GM12878 (cell line): Measurements from ENCODE around the gene ZNF296. TPM values are rescaled to one million over a fixed set of nuclear protein-coding genes. Genes with fewer than 3 reads are reported as not detected.

Experiments used
- BCL11A ChIP-seq: IDR thresholded peaks from 2 replicates; pipeline ENCODE4 v1.6.1; 2011; ENCODE audit warnings: low read depth, low read length
- BMI1 ChIP-seq: fragments of 450-650 bp; IDR thresholded peaks from 2 replicates; pipeline ENCODE4 v1.6.1; 2016; ENCODE audit warnings: mild to moderate bottlenecking, moderate library complexity, borderline replicate concordance
- BRCA1 ChIP-seq: IDR thresholded peaks from 2 replicates; pipeline ENCODE4 v1.6.1; 2011; ENCODE audit warnings: low read depth, low read length, improper control_type of control experiment
- EGR1 ChIP-seq, 2 experiments: IDR thresholded peaks; 1 replicate in 1 of 2; 2 replicates in 1 of 2; pipeline ENCODE4 v1.6.1; 2011 to 2012; ENCODE audit warnings: low read depth in 2 of 2, low read length in 2 of 2, borderline replicate concordance in 1 of 2, mild to moderate bottlenecking in 1 of 2, moderate library complexity in 1 of 2
- ETV6 ChIP-seq, 2 experiments: fragments of 450-650 bp in 1 of 2; IDR thresholded peaks in 1 of 2; conservative IDR thresholded peaks in 1 of 2; 2 replicates each; pipeline ENCODE4 v1.6.1; 2014; ENCODE audit warnings: antibody characterized with exemption in 1 of 2, borderline replicate concordance in 1 of 2, low read depth in 1 of 2, mild to moderate bottlenecking in 1 of 2, moderate library complexity in 1 of 2
- HDAC6 ChIP-seq: fragments of 200-600 bp; sonication (generic); IDR thresholded peaks from one replicate; pipeline ENCODE4 v1.8.0; 2017; ENCODE audit warnings: antibody characterized with exemption; ENCODE audit not compliant: unreplicated experiment
- JUND ChIP-seq: IDR thresholded peaks from 2 replicates; pipeline ENCODE4 v1.6.1; 2012; ENCODE audit warnings: low read depth, mild to moderate bottlenecking, low read length, improper control_type of control experiment, moderate library complexity
- MEF2B ChIP-seq: fragments of 450-650 bp; IDR thresholded peaks from 2 replicates; pipeline ENCODE4 v1.6.1; 2018; ENCODE audit warnings: mild to moderate bottlenecking, moderate library complexity; ENCODE audit not compliant: partially characterized antibody, poor library complexity, severe bottlenecking
- NFIC ChIP-seq: IDR thresholded peaks from 2 replicates; pipeline ENCODE4 v1.6.1; 2012; ENCODE audit warnings: low read depth, mild to moderate bottlenecking, inconsistent platforms, low read length, moderate library complexity
- NFYA ChIP-seq: IDR thresholded peaks from 2 replicates; pipeline ENCODE4 v1.6.1; 2011; ENCODE audit warnings: low read depth, mild to moderate bottlenecking, low read length, improper control_type of control experiment, borderline replicate concordance
- SMC3 ChIP-seq: IDR thresholded peaks from 2 replicates; pipeline ENCODE4 v1.6.1; 2011; ENCODE audit warnings: low read length, improper control_type of control experiment, borderline replicate concordance
- YY1 ChIP-seq: IDR thresholded peaks from 2 replicates; pipeline ENCODE4 v1.6.1; 2011; ENCODE audit warnings: low read depth, mild to moderate bottlenecking, low read length
- ZBED1 ChIP-seq: IDR thresholded peaks from 2 replicates; pipeline ENCODE4 v1.6.1; 2016; ENCODE audit warnings: borderline replicate concordance
- polyA plus RNA-seq, 11 experiments: library from polyadenylated mRNA; depleted of rRNA in 4 of 11; unstranded in 6 of 11; stranded (reverse) in 5 of 11; fragments of >200 nt; fragmentation: Nextera tagmentation in 4 of 11; fragmentation: Illumina TruSeq in 1 of 11; extraction: Ambion mirVana in 4 of 11; extraction: Trizol in 1 of 11; gene quantifications; 1 replicate in 1 of 11; 2 replicates in 10 of 11; pipeline versions ENCODE4 v1.2.1 to v1.2.3, GENCODE V29; 2011 to 2016; ENCODE audit warnings: inconsistent platforms in 2 of 11, missing spikeins in 2 of 11, low read depth in 1 of 11
- total RNA-seq, 4 experiments: library from RNA; depleted of rRNA in 3 of 4; stranded (reverse); fragments of >200 nt in 3 of 4; fragmentation: Illumina TruSeq in 1 of 4; extraction: Trizol in 1 of 4; gene quantifications; 2 replicates each; pipeline versions ENCODE4 v1.2.1 to v1.2.3, GENCODE V29; 2013 to 2021
- TF ChIP-seq, protein P1 (sequence below): IDR thresholded peaks from 2 replicates; pipeline ENCODE4 v1.6.1; 2012; ENCODE audit warnings: low read length, inconsistent platforms
- TF ChIP-seq, protein P2 (sequence below): fragments of 450-650 bp; conservative IDR thresholded peaks from 2 replicates; pipeline ENCODE4 v1.6.1; 2017; ENCODE audit warnings: mild to moderate bottlenecking, moderate library complexity
- TF ChIP-seq, protein P3 (sequence below): fragments of 450-650 bp; IDR thresholded peaks from 2 replicates; pipeline ENCODE4 v1.6.1; 2018; ENCODE audit warnings: borderline replicate concordance, mild to moderate bottlenecking; ENCODE audit not compliant: partially characterized antibody
- TF ChIP-seq, protein P4 (sequence below): IDR thresholded peaks from 2 replicates; pipeline ENCODE4 v1.6.1; 2011; ENCODE audit warnings: mild to moderate bottlenecking, low read depth, low read length, moderate library complexity; ENCODE audit not compliant: insufficient replicate concordance
- TF ChIP-seq, protein P5 (sequence below), 3 experiments: IDR thresholded peaks in 2 of 3; conservative IDR thresholded peaks in 1 of 3; 2 replicates each; pipeline ENCODE4 v1.5.1; 2011; ENCODE audit warnings: low read depth in 3 of 3, low read length in 3 of 3, mild to moderate bottlenecking in 3 of 3, control low read depth in 2 of 3, moderate library complexity in 2 of 3, inconsistent platforms in 1 of 3, mixed read lengths in 1 of 3; ENCODE audit not compliant: control insufficient read depth in 2 of 3, insufficient read depth in 1 of 3; ENCODE audit errors: extremely low read depth in 1 of 3

ZNF296 gene
- total and polyA plus RNA-seq, 10 of the 15 experiments (the other 5 are each of a cell fraction or from before 2014, with no cell fraction given): 0.44 to 23.6 (median 3.5) TPM; not detected in 1

DNA sequence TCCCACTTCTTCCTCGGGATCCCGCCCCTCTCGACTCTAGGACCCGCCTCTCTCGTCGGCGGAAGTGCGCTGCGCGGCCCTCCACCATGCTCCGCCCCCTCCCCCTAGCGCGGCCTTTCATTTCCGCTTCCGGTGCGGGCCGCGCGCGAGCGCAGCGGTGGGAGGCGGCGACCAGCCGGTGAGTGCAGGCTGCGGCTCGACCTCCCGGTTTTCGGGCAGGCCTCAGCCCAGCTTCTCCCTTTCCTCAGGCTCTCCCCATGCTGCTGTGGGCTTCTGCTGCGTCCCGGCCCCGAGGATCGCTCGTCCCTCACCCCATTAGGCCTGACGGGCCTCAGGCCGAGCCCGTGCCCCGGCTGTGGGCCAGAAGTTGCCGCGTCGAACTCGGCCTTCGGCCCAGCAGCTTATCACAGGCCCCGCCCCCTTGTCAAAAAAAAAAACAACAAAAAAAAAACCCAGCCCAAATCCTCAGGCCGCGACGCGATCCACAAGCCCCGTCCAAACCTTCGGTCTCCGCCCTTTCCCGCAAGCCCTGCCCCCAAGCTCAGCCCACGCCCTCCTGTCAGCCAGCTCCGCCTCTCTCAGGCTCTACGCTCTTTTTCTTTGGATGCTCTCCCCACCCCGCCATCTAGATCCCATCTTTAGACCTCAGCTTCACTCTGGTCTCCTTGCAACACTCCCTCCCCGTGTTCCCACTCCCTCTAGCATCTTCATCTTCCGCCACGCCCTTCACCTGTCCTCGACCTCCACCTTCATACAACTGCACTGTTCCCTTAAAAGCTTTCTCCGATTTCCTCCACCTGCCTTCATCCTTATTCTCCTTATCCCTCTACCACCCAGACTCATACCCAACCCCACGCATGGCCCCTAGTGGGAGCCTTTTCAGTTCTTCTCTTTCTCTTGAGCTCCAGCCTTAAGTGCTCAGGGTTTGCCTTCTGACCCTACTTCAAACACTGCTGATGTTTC is 37.1 kb downstream of the ZNF296 start, which contains the start of gene CLASRP (continued):
- TF ChIP-seq, protein P1, sequence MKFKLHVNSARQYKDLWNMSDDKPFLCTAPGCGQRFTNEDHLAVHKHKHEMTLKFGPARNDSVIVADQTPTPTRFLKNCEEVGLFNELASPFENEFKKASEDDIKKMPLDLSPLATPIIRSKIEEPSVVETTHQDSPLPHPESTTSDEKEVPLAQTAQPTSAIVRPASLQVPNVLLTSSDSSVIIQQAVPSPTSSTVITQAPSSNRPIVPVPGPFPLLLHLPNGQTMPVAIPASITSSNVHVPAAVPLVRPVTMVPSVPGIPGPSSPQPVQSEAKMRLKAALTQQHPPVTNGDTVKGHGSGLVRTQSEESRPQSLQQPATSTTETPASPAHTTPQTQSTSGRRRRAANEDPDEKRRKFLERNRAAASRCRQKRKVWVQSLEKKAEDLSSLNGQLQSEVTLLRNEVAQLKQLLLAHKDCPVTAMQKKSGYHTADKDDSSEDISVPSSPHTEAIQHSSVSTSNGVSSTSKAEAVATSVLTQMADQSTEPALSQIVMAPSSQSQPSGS: no peak
- TF ChIP-seq BCL11A (no peak), SMC3 (no peak), JUND (no peak), BMI1 (no peak), EGR1 (IDR thresholded peaks at IDR 0.05; ENCODE audit: borderline replicate concordance in 1 of 2, low read depth in 2 of 2, low read length in 2 of 2) (peak in 1 of 2 experiments; percentile 51; a peak in 1 of 3 replicates), NFYA (no peak), BRCA1 (no peak), HDAC6 (no peak), MEF2B (no peak), YY1 (no peak; the same call in 1 of the 2 replicates), ZBED1 (no peak), ETV6 (conservative IDR thresholded peaks at IDR 0.05 in 1 of 2, IDR thresholded peaks at IDR 0.05 in 1 of 2; ENCODE audit: borderline replicate concordance in 1 of 2, low read depth in 1 of 2) (no peak), NFIC (no peak)
- TF ChIP-seq, protein P2, sequence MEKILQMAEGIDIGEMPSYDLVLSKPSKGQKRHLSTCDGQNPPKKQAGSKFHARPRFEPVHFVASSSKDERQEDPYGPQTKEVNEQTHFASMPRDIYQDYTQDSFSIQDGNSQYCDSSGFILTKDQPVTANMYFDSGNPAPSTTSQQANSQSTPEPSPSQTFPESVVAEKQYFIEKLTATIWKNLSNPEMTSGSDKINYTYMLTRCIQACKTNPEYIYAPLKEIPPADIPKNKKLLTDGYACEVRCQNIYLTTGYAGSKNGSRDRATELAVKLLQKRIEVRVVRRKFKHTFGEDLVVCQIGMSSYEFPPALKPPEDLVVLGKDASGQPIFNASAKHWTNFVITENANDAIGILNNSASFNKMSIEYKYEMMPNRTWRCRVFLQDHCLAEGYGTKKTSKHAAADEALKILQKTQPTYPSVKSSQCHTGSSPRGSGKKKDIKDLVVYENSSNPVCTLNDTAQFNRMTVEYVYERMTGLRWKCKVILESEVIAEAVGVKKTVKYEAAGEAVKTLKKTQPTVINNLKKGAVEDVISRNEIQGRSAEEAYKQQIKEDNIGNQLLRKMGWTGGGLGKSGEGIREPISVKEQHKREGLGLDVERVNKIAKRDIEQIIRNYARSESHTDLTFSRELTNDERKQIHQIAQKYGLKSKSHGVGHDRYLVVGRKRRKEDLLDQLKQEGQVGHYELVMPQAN: peak; percentile 88
- TF ChIP-seq, protein P3, sequence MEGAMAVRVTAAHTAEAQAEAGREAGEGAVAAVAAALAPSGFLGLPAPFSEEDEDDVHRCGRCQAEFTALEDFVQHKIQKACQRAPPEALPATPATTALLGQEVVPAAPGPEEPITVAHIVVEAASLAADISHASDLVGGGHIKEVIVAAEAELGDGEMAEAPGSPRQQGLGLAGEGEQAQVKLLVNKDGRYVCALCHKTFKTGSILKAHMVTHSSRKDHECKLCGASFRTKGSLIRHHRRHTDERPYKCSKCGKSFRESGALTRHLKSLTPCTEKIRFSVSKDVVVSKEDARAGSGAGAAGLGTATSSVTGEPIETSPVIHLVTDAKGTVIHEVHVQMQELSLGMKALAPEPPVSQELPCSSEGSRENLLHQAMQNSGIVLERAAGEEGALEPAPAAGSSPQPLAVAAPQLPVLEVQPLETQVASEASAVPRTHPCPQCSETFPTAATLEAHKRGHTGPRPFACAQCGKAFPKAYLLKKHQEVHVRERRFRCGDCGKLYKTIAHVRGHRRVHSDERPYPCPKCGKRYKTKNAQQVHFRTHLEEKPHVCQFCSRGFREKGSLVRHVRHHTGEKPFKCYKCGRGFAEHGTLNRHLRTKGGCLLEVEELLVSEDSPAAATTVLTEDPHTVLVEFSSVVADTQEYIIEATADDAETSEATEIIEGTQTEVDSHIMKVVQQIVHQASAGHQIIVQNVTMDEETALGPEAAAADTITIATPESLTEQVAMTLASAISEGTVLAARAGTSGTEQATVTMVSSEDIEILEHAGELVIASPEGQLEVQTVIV: no peak
- TF ChIP-seq, protein P4, sequence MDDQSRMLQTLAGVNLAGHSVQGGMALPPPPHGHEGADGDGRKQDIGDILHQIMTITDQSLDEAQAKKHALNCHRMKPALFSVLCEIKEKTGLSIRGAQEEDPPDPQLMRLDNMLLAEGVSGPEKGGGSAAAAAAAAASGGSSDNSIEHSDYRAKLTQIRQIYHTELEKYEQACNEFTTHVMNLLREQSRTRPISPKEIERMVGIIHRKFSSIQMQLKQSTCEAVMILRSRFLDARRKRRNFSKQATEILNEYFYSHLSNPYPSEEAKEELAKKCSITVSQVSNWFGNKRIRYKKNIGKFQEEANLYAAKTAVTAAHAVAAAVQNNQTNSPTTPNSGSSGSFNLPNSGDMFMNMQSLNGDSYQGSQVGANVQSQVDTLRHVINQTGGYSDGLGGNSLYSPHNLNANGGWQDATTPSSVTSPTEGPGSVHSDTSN: no peak
- TF ChIP-seq, protein P5, sequence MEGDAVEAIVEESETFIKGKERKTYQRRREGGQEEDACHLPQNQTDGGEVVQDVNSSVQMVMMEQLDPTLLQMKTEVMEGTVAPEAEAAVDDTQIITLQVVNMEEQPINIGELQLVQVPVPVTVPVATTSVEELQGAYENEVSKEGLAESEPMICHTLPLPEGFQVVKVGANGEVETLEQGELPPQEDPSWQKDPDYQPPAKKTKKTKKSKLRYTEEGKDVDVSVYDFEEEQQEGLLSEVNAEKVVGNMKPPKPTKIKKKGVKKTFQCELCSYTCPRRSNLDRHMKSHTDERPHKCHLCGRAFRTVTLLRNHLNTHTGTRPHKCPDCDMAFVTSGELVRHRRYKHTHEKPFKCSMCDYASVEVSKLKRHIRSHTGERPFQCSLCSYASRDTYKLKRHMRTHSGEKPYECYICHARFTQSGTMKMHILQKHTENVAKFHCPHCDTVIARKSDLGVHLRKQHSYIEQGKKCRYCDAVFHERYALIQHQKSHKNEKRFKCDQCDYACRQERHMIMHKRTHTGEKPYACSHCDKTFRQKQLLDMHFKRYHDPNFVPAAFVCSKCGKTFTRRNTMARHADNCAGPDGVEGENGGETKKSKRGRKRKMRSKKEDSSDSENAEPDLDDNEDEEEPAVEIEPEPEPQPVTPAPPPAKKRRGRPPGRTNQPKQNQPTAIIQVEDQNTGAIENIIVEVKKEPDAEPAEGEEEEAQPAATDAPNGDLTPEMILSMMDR (IDR thresholded peaks at IDR 0.05 in 2 of 3, conservative IDR thresholded peaks at IDR 0.05 in 1 of 3; ENCODE audit: control insufficient read depth in 2 of 3, extremely low read depth in 1 of 3, insufficient read depth in 1 of 3, low read depth in 3 of 3, low read length in 3 of 3): no peak
